Upper lobe of right lung (tissue), 1 donor: Measurements from ENCODE around the gene SND1. TPM values are rescaled to one million over a fixed set of nuclear protein-coding genes. Genes with fewer than 3 reads are reported as not detected.

Experiments used
- ATAC-seq: fragments of 200-7000 bp; cut with Tn5 transposase; one replicate; pipeline ENCODE4 v1.9.1; 2020; ENCODE audit warnings: mild to moderate bottlenecking, moderate library complexity
- DNase-seq: peaks from one replicate; pipeline ENCODE4 v3.0.0-alpha.2; 2020
- H3K27ac ChIP-seq: fragments of 200-600 bp; one replicate; pipeline ENCODE4 v1.8.0; 2022
- H3K27me3 ChIP-seq: fragments of 200-600 bp; one replicate; pipeline ENCODE4 v1.8.0; 2022; ENCODE audit warnings: mild to moderate bottlenecking
- H3K36me3 ChIP-seq: fragments of 200-600 bp; one replicate; pipeline ENCODE4 v1.8.0; 2022
- H3K4me1 ChIP-seq: fragments of 200-600 bp; one replicate; pipeline ENCODE4 v1.8.0; 2022
- H3K4me3 ChIP-seq: fragments of 200-600 bp; one replicate; pipeline ENCODE4 v1.8.0; 2022; ENCODE audit warnings: mild to moderate bottlenecking
- H3K9me3 ChIP-seq: fragments of 200-600 bp; one replicate; pipeline ENCODE4 v1.8.0; 2022
- CTCF ChIP-seq: fragments of 200-600 bp; IDR thresholded peaks from one replicate; pipeline ENCODE4 v1.8.0; 2022; ENCODE audit warnings: antibody characterized with exemption
- intact Hi-C: fragments of 100-400 bp; cut with DNase I; formaldehyde crosslinking; loops from one replicate; pipeline ENCODE4 v1.11.0; 2022
- total RNA-seq: library from RNA; stranded (reverse); fragmentation: NEBNext Ultra II Directional; extraction: Animal tissue kit (Norgen Biotek cat#: 25700); gene quantifications from one replicate; pipeline ENCODE4 v1.2.1, GENCODE V29; 2021
- donor health status: DM: no; HTN: yes; CAD: no; lungs with severe emphysema.

Gene SND1
- total RNA-seq, 1 donor from 2014 or later, result 150 TPM

DNA sequence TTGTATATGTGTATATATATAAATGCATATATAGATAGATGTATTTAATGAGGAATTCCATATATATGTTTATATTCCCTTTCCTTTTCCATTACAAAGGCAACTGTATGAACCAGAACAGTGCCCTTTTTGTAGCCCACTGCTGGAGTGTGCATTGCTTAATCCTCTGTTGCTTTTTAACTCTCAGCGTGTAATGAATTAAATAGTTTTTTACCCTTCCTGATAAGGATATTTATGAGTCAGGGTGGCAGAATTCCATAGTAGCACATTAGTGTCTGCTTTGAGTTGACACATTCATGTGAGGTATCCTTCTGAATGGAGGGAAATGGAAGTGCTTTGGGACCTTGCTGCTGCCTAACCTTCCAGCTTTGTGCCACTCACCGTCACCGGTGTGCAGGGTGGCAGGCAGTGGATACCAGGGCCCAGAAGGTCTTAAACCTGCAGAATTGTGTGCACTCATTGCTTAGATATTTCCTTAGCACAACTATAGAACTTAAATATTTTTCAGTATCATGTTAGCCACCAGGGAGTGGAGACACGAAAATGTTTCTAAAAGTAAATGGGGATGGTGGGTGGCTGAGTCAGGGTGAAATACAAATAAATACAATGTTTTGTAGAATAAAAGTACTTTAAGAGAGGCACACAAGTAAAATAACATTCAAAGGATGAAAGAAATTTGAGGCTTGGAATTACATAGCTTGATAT lies 117.9 kb downstream of the SND1 start:
- intact Hi-C loops, result no loop called here

GRCh38 chr7:127770885-127771284 lies 118.9 kb downstream of the SND1 start:
- no peak for ATAC-seq
- no peak overlapping the region for H3K27ac ChIP-seq
- H3K4me3 ChIP-seq, result no peak overlapping the region
- no peaks in the 10 kb centered on the region for H3K4me1 ChIP-seq
- H3K9me3 ChIP-seq, result no peaks in the 10 kb centered on the region
- no peak for TF ChIP-seq CTCF
- DNase-seq, result no peak
- no peaks in the 10 kb centered on the region for H3K27me3 ChIP-seq
- intact Hi-C loops, result no loop called here
- H3K36me3 ChIP-seq, result no peaks in the 10 kb centered on the region

More for the DNA sequence above, 117.9 kb downstream of the SND1 start:
- H3K36me3 ChIP-seq, result no peaks in the 10 kb centered on the region
- H3K9me3 ChIP-seq, result no peaks in the 10 kb centered on the region
- no peak overlapping the region for H3K4me3 ChIP-seq
- no peak overlapping the region for H3K27ac ChIP-seq
- no peaks in the 10 kb centered on the region for H3K27me3 ChIP-seq
- no peaks in the 10 kb centered on the region for H3K4me1 ChIP-seq
- no peak for ATAC-seq
- TF ChIP-seq CTCF, result no peak
- no peak for DNase-seq

DNA sequence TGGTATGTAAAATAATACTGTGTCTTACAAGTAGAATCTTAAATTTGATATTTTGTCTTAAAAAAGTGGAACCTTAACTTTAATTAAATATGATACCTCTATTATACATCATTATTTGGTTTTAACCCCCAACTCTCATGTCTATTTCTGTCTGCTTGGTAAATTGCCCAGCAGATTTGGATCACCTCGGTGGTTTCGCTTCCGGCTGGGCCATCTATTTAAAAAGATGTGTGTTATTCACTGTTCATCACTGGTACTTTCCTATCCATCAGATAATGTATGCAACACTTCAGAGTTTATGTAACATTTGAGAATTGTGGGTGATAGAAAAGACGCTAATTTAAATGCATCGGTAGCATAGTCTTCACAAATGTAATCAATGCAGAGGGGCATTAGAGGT lies 119.7 kb downstream of the SND1 start:
- ATAC-seq, result no peak
- intact Hi-C loops, result no loop called here
- no peak overlapping the region for H3K27ac ChIP-seq
- no peak for DNase-seq
- H3K4me1 ChIP-seq, result no peaks in the 10 kb centered on the region
- H3K9me3 ChIP-seq, result no peaks in the 10 kb centered on the region
- no peaks in the 10 kb centered on the region for H3K27me3 ChIP-seq
- no peaks in the 10 kb centered on the region for H3K36me3 ChIP-seq
- TF ChIP-seq CTCF, result no peak
- H3K4me3 ChIP-seq, result no peak overlapping the region

GRCh38 chr7:127776776-127777386 lies 124.9 kb downstream of the SND1 start:
- no peaks in the 10 kb centered on the region for H3K36me3 ChIP-seq
- DNase-seq (no peak), ATAC-seq (no peak)
- intact Hi-C loops, result no loop called here
- peaks cover 2% of the 10 kb centered on the region for H3K4me1 ChIP-seq
- no peak for TF ChIP-seq CTCF
- no peak overlapping the region for H3K27ac ChIP-seq
- H3K27me3 ChIP-seq, result no peaks in the 10 kb centered on the region
- H3K9me3 ChIP-seq, result no peaks in the 10 kb centered on the region
- no peak overlapping the region for H3K4me3 ChIP-seq

DNA sequence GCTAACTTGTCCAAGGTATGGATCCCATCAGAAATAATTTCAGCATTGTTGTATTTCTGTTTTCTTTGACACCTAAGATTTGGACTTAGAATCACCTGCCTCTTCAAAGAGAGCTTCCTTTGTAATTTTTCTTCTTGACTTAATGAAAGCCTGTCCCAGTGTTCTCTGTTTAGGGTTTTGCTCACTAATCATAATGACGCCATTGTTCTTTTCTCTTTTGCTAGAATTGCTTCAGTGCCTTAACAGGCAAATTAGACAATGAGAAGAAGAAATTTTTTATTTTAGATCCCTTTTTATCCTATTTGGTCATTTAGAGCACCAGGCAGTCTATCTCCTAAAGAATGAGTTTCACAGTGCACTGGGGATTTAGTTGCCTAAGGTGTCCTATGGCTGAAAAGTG lies 128.5 kb downstream of the SND1 start:
- H3K27ac ChIP-seq, result no peak overlapping the region
- DNase-seq (no peak), ATAC-seq (no peak)
- intact Hi-C loops, result no loop called here
- no peak for TF ChIP-seq CTCF
- no peak overlapping the region for H3K4me3 ChIP-seq
- H3K36me3 ChIP-seq, result no peaks in the 10 kb centered on the region
- H3K4me1 ChIP-seq, result peaks cover 16% of the 10 kb centered on the region
- no peaks in the 10 kb centered on the region for H3K9me3 ChIP-seq
- no peaks in the 10 kb centered on the region for H3K27me3 ChIP-seq
